Right cardiac atrium (tissue), 5 donors: ENCODE results near the gene RPL14. TPM values are rescaled to one million over a fixed set of nuclear protein-coding genes. Genes with fewer than 3 reads are reported as not detected.

Source experiments
- polyA plus RNA-seq: library from polyadenylated mRNA; stranded (reverse); fragments of 200-250 nt; gene quantifications from one replicate; pipeline ENCODE4 v1.2.3, GENCODE V29; 2013
- total RNA-seq, 4 donors: library from RNA; stranded (reverse); fragmentation: NEBNext Ultra II Directional; extraction: Animal tissue kit (Norgen Biotek cat#: 25700); gene quantifications; one replicate each; pipeline ENCODE4 v1.2.1, GENCODE V29; 2021
- donor health status: healthy with polysubstance abuse.
- donor health status: DM: no; HTN: yes; CAD: no.
- donor health status: DM: no; HTN: no; CAD: no.
- donor health status: DM: no; HTN: yes; CAD: no; lungs with severe emphysema.
- donor health status: DM: yes; HTN: yes; CAD: no.

The RPL14 gene
- total and polyA plus RNA-seq, 5 donors: 895 to 1,161 (median 1,107) TPM

Other genes with a start within 250 kb of the RPL14 start
- gene EIF1B, start 147.6 kb upstream of the RPL14 start, total RNA-seq: 100 to 1,000 TPM; 186 to 284 (median 246) TPM
- 367 TPM for gene EIF1B, start 147.6 kb upstream of the RPL14 start, polyA plus RNA-seq
- gene ENTPD3, start 70.2 kb upstream of the RPL14 start, total RNA-seq: under 1 TPM; 0.11 to 0.48 (median 0.27) TPM
- gene ENTPD3, start 70.2 kb upstream of the RPL14 start, polyA plus RNA-seq: 0.20 TPM
- 1 to 10 TPM; 3.9 to 6.3 (median 5.0) TPM for gene ZNF619, start 19.8 kb downstream of the RPL14 start, total RNA-seq
- gene ZNF619, start 19.8 kb downstream of the RPL14 start, polyA plus RNA-seq: 1.5 TPM
- 1 to 10 TPM; 3.1 to 4.3 (median 3.3) TPM for gene ZNF620, start 48.7 kb downstream of the RPL14 start, total RNA-seq
- gene ZNF620, start 48.7 kb downstream of the RPL14 start, polyA plus RNA-seq: 2.1 TPM
- 10 to 100 TPM; 10.0 to 14.0 (median 10.7) TPM for gene ZNF621, start 67.6 kb downstream of the RPL14 start, total RNA-seq
- 7.4 TPM for gene ZNF621, start 67.6 kb downstream of the RPL14 start, polyA plus RNA-seq